ENCODE data around the gene NELL2. TPM values are rescaled to one million over a fixed set of nuclear protein-coding genes. Genes with fewer than 3 reads are reported as not detected.

Gene NELL2
- total RNA-seq, 1 donor = 0.36 TPM

DNA sequence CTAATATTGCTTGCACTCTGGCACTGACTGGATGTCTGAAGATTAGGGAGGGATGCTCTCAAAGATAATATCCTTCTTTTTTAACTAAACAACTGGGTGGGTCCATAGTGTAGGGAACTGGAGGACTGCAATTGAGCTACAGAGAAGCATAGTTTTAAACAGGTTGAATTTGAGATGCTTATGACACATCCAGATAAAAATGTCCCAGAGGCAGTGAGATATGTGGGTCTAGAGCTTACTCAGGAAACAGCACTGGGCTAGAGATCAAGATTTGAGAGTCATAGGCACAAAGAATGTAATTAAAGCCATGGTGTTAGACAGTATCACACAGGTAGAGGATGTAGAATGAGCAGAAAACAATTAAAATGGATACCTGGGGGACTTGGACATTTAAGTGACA lies 198.4 kb downstream of the NELL2 start:
- DNase-seq (ENCODE audit: low read depth) = no peak
- TF ChIP-seq, protein P1, sequence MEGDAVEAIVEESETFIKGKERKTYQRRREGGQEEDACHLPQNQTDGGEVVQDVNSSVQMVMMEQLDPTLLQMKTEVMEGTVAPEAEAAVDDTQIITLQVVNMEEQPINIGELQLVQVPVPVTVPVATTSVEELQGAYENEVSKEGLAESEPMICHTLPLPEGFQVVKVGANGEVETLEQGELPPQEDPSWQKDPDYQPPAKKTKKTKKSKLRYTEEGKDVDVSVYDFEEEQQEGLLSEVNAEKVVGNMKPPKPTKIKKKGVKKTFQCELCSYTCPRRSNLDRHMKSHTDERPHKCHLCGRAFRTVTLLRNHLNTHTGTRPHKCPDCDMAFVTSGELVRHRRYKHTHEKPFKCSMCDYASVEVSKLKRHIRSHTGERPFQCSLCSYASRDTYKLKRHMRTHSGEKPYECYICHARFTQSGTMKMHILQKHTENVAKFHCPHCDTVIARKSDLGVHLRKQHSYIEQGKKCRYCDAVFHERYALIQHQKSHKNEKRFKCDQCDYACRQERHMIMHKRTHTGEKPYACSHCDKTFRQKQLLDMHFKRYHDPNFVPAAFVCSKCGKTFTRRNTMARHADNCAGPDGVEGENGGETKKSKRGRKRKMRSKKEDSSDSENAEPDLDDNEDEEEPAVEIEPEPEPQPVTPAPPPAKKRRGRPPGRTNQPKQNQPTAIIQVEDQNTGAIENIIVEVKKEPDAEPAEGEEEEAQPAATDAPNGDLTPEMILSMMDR (IDR thresholded peaks at IDR 0.05; ENCODE audit: insufficient read depth, low read length) = no peak
- no peak overlapping the region for H3K4me3 ChIP-seq (ENCODE audit: low read depth, low read length)

DNA sequence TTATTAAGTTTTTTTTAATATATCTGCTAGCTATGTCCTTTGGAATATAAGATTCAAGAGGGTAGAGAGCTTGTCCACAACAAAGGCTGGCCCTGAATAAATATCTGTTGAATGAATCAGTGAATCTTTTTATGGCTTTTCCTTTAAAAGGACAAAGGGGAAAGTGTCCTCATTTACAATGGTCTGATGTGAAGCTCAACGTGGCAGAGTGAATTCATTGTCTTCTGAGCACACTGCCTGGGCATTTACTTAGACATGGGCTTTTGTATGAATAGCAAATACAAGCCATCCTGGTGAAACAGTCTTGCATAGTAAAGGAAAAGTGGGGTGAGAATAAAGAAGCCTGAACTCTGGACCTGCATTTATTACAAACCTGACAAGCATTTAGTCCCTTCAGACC lies 201.2 kb downstream of the NELL2 start:
- no peak overlapping the region for H3K4me3 ChIP-seq (ENCODE audit: low read depth, low read length)
- TF ChIP-seq, protein P1 (IDR thresholded peaks at IDR 0.05; ENCODE audit: insufficient read depth, low read length) = no peak
- DNase-seq (ENCODE audit: low read depth) = no peak

DNA sequence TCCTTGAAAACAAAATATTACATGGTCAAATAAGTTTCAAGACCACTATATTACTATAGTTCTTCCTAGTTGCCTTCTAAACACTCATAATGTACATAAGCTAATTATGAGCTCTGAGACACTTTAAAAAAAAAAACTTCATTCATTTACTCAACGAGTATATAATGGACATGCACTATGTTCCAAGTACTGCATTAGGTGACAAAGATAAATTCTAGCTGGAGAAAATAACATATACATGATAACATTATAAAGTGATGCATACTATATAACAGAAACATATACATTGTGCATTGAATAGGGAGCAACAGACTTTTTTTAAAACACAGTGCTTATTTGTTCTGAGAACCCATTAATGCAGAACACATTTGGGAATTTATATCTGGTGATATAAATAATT lies 202.3 kb downstream of the NELL2 start:
- no peak for DNase-seq (ENCODE audit: low read depth)
- no peak overlapping the region for H3K4me3 ChIP-seq (ENCODE audit: low read depth, low read length)
- TF ChIP-seq, protein P1 (IDR thresholded peaks at IDR 0.05; ENCODE audit: insufficient read depth, low read length) = no peak

DNA sequence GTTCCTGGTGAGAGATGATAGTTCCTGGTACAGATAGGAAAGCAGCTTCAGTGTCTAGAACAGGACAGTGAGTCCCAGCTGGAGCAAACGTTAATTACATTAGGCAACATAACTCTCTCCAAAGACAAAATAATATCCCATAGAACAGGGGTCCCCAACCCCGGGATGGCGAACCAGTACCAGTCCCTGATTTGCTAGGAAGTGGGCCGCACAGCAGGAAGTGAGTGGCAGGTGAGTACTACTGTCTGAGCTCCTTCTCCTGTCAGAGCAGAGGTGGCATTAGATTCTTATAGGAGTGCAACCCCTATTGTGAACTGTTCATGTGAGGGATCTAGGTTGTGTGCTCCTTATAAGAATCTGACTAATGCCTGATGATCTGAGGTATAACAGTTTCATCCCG lies 204.1 kb downstream of the NELL2 start:
- DNase-seq (ENCODE audit: low read depth) = no peak
- TF ChIP-seq, protein P1 (IDR thresholded peaks at IDR 0.05; ENCODE audit: insufficient read depth, low read length) = no peak
- no peak overlapping the region for H3K4me3 ChIP-seq (ENCODE audit: low read depth, low read length)

DNA sequence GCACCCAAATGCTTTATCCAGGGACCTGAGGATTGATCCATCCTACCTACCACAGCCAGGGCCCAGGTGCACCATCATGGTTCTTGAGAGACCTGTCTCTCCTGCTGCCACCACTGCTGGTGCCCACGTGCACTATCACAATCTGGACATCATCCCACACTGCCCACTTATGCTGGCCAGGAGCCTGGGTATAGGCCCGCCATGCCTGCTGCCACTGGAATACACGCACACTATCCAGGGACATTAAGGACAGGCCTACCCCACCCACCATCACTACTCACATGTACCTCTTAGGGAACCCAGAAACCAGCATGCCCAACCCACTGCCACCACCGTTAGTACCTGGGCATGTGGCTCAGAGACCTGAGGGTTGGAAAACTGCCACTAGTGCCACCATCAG lies 207.7 kb downstream of the NELL2 start:
- no peak for DNase-seq (ENCODE audit: low read depth)
- TF ChIP-seq, protein P1 (IDR thresholded peaks at IDR 0.05; ENCODE audit: insufficient read depth, low read length) = no peak
- H3K4me3 ChIP-seq (ENCODE audit: low read depth, low read length) = no peak overlapping the region

DNA sequence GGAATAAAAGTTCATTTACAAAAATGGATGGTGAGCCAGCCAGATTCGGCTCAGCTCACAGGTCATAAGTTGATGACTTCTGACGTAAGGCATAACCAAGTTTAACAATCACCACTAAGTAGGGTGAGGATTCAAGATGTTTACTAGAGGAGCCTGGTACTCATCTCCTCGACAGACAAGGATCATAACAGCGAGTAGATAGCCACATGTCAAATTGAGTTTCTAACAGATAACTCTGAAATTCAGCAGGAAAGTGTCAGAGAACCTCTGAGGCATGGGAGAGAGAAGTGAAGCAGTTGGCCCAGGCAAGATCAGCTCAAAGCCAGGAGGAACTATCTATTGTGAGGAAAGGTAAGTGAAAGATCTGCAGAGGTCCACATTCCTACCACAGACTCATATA lies 208.7 kb downstream of the NELL2 start:
- TF ChIP-seq, protein P1 (IDR thresholded peaks at IDR 0.05; ENCODE audit: insufficient read depth, low read length) = no peak
- H3K4me3 ChIP-seq (ENCODE audit: low read depth, low read length) = no peak overlapping the region
- DNase-seq (ENCODE audit: low read depth) = no peak

DNA sequence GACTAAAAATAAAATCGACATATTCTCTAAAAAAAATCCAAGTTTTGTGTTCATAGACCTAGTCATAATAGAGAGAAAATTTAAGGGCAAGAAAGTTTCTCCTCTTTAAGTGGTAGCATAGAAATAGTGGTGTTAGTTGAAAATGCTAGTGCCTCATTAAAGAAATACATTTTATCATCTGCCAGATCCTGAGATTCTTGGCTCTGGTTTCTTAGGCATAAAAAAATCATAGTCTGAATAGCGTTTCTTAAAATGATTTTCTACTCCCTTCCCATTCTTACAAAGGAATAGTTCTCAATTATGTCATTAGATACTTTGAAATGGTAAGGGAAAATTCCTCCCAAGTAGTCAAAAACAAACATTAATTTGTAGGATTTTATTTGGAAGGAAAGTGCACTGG lies 212.8 kb downstream of the NELL2 start:
- TF ChIP-seq, protein P1 (IDR thresholded peaks at IDR 0.05; ENCODE audit: insufficient read depth, low read length) = no peak
- no peak for DNase-seq (ENCODE audit: low read depth)
- H3K4me3 ChIP-seq (ENCODE audit: low read depth, low read length) = no peak overlapping the region
